ENCODE measurements around the gene MPPE1. TPM values are rescaled to one million over a fixed set of nuclear protein-coding genes. Genes with fewer than 3 reads are reported as not detected.

Gene MPPE1
- total RNA-seq, 1 experiment from 2014 or later, result 21.4 TPM

DNA sequence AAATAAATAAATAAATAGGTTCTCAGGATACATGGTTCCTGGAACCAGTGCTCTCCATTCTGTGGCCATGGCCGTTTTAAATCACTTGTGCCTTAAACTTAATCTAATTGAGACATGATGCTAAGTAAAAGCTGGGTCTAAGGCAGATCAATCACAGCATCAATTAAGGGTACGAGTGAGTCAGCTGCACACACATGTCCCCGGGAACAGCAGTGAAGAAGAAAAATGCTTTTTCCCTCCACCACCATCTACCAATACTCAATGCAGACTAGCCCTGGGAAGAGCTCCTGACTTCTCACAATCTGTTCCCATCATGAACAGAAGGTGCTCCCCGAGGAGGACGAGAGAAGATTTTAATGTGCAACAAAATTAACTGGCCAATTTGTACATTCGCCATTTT is 63.7 kb downstream of the MPPE1 start:
- Histone ChIP-seq H2AFZ (ENCODE audit: low read depth, low read length, poor library complexity, severe bottlenecking) (no peak overlapping the region), H4K20me1 (ENCODE audit: insufficient read depth) (no peaks in the 10 kb centered on the region), H3K27me3 (ENCODE audit: insufficient read depth, low read length) (no peaks in the 10 kb centered on the region), H3K9me2 (ENCODE audit: insufficient read depth) (no peaks in the 10 kb centered on the region; the same call in 1 of the 2 replicates), H3K4me1 (ENCODE audit: control insufficient read depth in 1 of 2, insufficient read depth in 2 of 2, low read length in 2 of 2) (peaks cover 3 to 5% of the 10 kb centered on the region in 2 experiments), H3K79me2 (ENCODE audit: insufficient read depth, low read length) (no peaks in the 10 kb centered on the region), H3K9ac (ENCODE audit: low read length) (no peak overlapping the region), H3K27ac (ENCODE audit: low read depth, low read length) (no peak overlapping the region), H3K9me3 (ENCODE audit: control insufficient read depth in 1 of 2, insufficient read depth in 1 of 2, low read depth in 1 of 2, low read length in 2 of 2) (no peaks in the 10 kb centered on the region), H3K36me3 (ENCODE audit: control insufficient read depth in 1 of 2, insufficient read depth in 2 of 2, low read length in 2 of 2) (no peaks in the 10 kb centered on the region), H3K4me2 (ENCODE audit: low read length) (no peak overlapping the region), H3K4me3 (replicated peaks in 1 of 2; ENCODE audit: low read depth in 1 of 2, low read length in 2 of 2) (no peak overlapping the region)
- ChIA-PET RAD21 (ENCODE audit: low non-redundant PET in 1 of 2, low total read pairs in 2 of 2, uncharacterized antibody in 2 of 2, unreplicated experiment in 2 of 2) (no interaction called here), CTCF (no interaction called here), POLR2A (no interaction called here)
- DNase-seq (ENCODE audit: low read depth, low spot score) (no peak), ATAC-seq (no peak)
- no peak for TF ChIP-seq EZH2phosphoT487 (IDR thresholded peaks at IDR 0.05; ENCODE audit: borderline replicate concordance)
- no peak for TF ChIP-seq POLR2A (IDR thresholded peaks at IDR 0.05; ENCODE audit: borderline replicate concordance, extremely low read depth, insufficient read depth, insufficient read length)
- TF ChIP-seq, protein P1, sequence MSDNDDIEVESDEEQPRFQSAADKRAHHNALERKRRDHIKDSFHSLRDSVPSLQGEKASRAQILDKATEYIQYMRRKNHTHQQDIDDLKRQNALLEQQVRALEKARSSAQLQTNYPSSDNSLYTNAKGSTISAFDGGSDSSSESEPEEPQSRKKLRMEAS (IDR thresholded peaks at IDR 0.05), result no peak
- TF ChIP-seq POLR2AphosphoS5 (IDR thresholded peaks at IDR 0.05; ENCODE audit: low read depth, low read length), result no peak
- no peak for TF ChIP-seq SP1 (IDR thresholded peaks at IDR 0.05; ENCODE audit: low read depth)
- TF ChIP-seq, protein P2, sequence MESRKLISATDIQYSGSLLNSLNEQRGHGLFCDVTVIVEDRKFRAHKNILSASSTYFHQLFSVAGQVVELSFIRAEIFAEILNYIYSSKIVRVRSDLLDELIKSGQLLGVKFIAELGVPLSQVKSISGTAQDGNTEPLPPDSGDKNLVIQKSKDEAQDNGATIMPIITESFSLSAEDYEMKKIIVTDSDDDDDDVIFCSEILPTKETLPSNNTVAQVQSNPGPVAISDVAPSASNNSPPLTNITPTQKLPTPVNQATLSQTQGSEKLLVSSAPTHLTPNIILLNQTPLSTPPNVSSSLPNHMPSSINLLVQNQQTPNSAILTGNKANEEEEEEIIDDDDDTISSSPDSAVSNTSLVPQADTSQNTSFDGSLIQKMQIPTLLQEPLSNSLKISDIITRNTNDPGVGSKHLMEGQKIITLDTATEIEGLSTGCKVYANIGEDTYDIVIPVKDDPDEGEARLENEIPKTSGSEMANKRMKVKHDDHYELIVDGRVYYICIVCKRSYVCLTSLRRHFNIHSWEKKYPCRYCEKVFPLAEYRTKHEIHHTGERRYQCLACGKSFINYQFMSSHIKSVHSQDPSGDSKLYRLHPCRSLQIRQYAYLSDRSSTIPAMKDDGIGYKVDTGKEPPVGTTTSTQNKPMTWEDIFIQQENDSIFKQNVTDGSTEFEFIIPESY (IDR thresholded peaks at IDR 0.05; ENCODE audit: extremely low read depth, insufficient replicate concordance, low read length), result no peak
- no peak for TF ChIP-seq ZNF274 (IDR thresholded peaks at IDR 0.05; ENCODE audit: low read depth, low read length)
- TF ChIP-seq, protein P3, sequence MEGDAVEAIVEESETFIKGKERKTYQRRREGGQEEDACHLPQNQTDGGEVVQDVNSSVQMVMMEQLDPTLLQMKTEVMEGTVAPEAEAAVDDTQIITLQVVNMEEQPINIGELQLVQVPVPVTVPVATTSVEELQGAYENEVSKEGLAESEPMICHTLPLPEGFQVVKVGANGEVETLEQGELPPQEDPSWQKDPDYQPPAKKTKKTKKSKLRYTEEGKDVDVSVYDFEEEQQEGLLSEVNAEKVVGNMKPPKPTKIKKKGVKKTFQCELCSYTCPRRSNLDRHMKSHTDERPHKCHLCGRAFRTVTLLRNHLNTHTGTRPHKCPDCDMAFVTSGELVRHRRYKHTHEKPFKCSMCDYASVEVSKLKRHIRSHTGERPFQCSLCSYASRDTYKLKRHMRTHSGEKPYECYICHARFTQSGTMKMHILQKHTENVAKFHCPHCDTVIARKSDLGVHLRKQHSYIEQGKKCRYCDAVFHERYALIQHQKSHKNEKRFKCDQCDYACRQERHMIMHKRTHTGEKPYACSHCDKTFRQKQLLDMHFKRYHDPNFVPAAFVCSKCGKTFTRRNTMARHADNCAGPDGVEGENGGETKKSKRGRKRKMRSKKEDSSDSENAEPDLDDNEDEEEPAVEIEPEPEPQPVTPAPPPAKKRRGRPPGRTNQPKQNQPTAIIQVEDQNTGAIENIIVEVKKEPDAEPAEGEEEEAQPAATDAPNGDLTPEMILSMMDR (IDR thresholded peaks at IDR 0.05 in 2 of 3, conservative IDR thresholded peaks at IDR 0.05 in 1 of 3; ENCODE audit: borderline replicate concordance in 1 of 3, insufficient read depth in 1 of 3, low read depth in 2 of 3, low read length in 2 of 3), result no peak
- no peak for TF ChIP-seq SIN3A (IDR thresholded peaks at IDR 0.05; ENCODE audit: low read depth)
- TF ChIP-seq JUND (IDR thresholded peaks at IDR 0.05), result no peak
- TF ChIP-seq EZH2 (IDR thresholded peaks at IDR 0.05), result no peak
- no TSS peak for BruUV-seq (replicated peaks)
- intact Hi-C loops (cut with micrococcal nuclease), result no loop called here

Data from HCT116 (cell line).